T follicular helper cell (primary cell): ENCODE data around the gene KRT27.

Experiments used
- DNase-seq: peaks from one replicate; pipeline ENCODE4 v3.0.0-alpha.2; 2020; ENCODE audit warnings: low read depth

The KRT27 gene

GRCh38 chr17:40809721-40810421 is 27.5 kb upstream of the KRT27 start:
- no peak for DNase-seq

- no peak for DNase-seq
These were observed 23.8 kb upstream of the KRT27 start for GRCh38 chr17:40806131-40806530.

GRCh38 chr17:40803617-40804082 is 21.3 kb upstream of the KRT27 start:
- peak; percentile 60 for DNase-seq

GRCh38 chr17:40801157-40801556 is 18.8 kb upstream of the KRT27 start:
- no peak for DNase-seq

- DNase-seq, result no peak
These were observed 18.0 kb upstream of the KRT27 start for GRCh38 chr17:40800381-40800780.

- no peak for DNase-seq
These were observed 17.5 kb upstream of the KRT27 start, which contains the start of gene KRT28 for GRCh38 chr17:40799859-40800258. Gene KRT28 (minus strand): TSS chr17:40799959. CDS start chr17:40799893, 66 bp downstream.

GRCh38 chr17:40796846-40797245 is 14.5 kb upstream of the KRT27 start:
- DNase-seq, result no peak

GRCh38 chr17:40795019-40795667 is 12.8 kb upstream of the KRT27 start:
- no peak for DNase-seq

- DNase-seq, result no peak
These were observed 12.1 kb upstream of the KRT27 start for GRCh38 chr17:40794466-40794865.

- DNase-seq, result no peak
These were observed 11.5 kb upstream of the KRT27 start for GRCh38 chr17:40793832-40794231.

GRCh38 chr17:40791787-40792436 is 9.6 kb upstream of the KRT27 start:
- DNase-seq, result no peak

GRCh38 chr17:40791111-40791510 is 8.8 kb upstream of the KRT27 start:
- DNase-seq, result no peak

- peak; percentile 2 for DNase-seq
These were observed 3.0 kb downstream of the KRT27 start for GRCh38 chr17:40779181-40779909.

GRCh38 chr17:40778461-40778860 is 3.9 kb downstream of the KRT27 start:
- no peak for DNase-seq

GRCh38 chr17:40777971-40778370 is 4.4 kb downstream of the KRT27 start:
- no peak for DNase-seq

GRCh38 chr17:40777459-40777858 is 4.9 kb downstream of the KRT27 start:
- DNase-seq, result no peak

GRCh38 chr17:40775945-40776344 is 6.4 kb downstream of the KRT27 start:
- DNase-seq, result no peak

- no peak for DNase-seq
These were observed 10.2 kb downstream of the KRT27 start, which contains the start of gene KRT26 for GRCh38 chr17:40772101-40772500. Gene KRT26 (minus strand): TSS chr17:40772201. CDS start chr17:40772113, 88 bp downstream.

- no peak for DNase-seq
These were observed 16.7 kb downstream of the KRT27 start for GRCh38 chr17:40765657-40766056.

- DNase-seq, result no peak
These were observed 18.6 kb downstream of the KRT27 start for GRCh38 chr17:40763752-40764151.

GRCh38 chr17:40760105-40761016 is 22.0 kb downstream of the KRT27 start:
- no peak for DNase-seq
